ENCODE results near the gene TP53RK.

The TP53RK gene

GRCh38 chr20:46660487-46660886, 28.8 kb downstream of the TP53RK start:
- no peak for DNase-seq (ENCODE audit: low read depth)

DNA sequence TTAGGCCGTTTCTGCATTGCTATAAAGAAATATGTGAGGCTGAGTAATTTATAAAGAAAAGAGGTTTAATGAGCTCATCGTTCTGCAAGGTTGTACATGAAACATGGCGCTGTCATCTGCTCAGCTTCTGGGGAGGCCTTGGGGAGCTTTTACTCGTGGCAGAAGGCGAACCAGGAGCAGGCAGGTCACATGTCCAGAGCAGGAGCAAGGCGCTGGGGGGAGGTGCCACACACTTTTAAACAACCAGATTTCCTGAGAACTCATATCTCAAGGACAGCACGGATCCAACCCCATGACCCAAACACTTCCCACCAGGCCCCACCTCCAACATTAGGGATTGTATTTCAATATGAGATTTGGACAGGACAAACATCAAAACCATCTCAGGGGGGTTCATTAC, 31.6 kb downstream of the TP53RK start:
- no peak for DNase-seq (ENCODE audit: low read depth)

- no peak for DNase-seq (ENCODE audit: low read depth)
Observed at GRCh38 chr20:46657137-46657536, 32.1 kb downstream of the TP53RK start.

DNA sequence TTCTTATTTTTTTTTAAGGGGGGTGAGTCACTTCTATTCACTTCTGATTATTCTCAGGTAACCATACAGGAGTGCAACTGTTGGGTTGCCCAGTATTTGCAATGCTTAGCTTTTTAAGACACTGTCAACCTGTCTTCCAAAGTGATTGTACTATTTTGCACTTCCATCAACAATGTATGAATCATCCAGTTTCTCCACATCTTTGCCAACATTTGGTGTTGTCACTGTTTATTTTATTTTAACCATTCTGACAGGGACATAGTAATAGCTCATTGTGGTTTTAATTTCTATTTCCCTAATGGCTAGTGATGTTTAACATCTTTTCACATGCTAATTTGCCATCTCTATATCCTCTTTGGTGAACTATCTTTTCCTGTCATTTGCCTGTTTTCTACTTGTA, 36.5 kb downstream of the TP53RK start:
- no peak for DNase-seq (ENCODE audit: low read depth)

DNA sequence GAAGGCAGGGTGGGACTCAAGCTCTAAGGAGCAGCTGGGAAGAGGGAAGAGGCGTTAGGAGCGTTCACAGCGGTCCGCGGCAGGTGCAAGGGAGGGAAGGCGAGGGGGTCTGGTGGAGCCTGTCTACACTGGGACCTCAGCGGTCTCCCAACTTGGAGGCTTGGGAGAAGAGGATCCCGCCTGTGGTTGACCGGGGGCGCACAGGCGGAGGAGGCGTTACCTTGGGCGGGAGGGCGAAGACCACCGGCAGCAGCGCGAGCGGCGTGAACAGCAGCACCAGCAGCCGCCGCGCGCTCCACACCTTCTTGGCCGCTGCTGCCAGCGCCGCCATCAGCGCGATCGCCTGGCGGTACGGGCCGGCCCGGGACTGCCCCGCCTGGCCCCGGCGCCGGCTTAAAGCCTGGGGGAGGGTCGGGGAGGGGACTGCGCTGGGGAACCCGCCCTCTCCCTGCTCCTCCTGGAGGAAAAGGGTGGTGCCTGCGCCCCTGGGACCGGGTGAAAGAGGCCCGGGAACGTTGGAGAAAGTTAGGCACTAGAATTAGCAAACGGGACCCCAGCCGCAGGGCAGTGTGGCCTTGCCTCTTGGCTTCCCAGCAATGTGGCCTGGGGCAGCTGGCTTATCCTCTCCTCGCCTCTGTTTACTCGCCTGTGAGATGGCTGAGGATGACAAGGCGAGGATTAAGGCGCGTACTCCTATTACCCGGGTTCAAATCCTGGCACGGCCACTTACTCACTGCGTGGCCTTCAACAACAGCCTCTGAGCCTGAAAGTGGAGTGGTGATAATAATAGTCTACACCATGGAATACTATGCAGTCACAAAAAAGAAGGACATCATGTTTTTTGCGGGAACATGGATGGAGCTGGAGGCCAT, 37.9 kb downstream of the TP53RK start, which contains the start of gene SLC13A3:
Gene SLC13A3, minus strand, starts transcription at position 369 of the 872 bp plus-strand sequence. Its CDS starts 38 bp downstream, at position 331.
- DNase-seq (ENCODE audit: low read depth), result no peak

DNA sequence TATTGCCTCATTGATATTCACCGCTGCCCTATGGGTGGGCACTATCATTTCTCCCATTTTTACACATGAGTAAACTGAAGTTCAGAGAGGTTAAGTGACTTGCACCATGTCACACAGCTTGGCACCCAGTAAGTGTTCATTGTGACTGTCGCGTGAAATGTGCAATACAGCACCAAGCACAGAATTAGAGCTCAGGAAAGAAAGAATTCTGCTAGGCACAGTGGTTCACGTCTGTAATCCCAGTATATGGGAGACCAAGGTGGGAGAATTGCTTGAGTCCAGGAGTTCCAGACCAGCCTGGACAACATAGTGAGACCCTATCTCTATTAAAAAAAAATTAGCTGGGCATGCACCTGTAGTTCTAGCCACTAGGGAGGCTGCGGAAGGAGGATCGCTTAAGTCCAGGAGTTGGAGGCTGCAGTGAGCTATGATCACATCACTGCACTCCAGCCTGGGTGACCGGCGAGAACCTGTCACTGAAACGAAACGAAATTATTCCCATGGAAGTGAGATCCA, 38.6 kb downstream of the TP53RK start:
- no peak for DNase-seq (ENCODE audit: low read depth)

DNA sequence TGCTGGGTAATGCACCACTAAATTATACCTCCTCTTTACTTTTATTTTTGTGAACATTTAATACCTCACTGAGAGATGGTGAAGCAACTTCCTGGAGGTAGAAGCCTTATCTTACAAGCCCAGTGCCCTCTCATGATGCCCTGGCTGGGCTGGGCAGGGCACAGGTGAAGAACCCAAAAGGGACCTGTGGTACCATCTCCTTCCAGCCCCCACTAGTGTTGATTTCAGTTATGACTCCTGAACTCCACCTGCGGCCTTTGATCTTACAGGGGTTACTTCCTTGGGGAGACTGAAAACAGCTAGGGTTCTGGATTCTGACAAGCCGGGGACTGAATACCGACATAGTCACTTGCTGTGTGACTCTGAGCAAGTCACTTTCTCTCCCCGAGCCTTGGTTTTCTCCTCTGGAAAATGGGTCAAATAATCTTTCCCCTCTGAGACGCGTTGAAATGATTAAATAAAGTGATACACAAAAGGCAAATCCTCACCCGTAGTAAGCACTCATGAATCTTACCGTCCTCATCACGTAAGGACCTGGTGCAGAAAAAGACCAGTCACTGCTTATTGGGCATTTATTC, 39.2 kb downstream of the TP53RK start:
- DNase-seq (ENCODE audit: low read depth), result no peak

GRCh38 chr20:46649650-46649949, 39.6 kb downstream of the TP53RK start:
- DNase-seq (ENCODE audit: low read depth), result no peak

GRCh38 chr20:46648903-46649649, 40.2 kb downstream of the TP53RK start:
- DNase-seq (ENCODE audit: low read depth), result no peak

GRCh38 chr20:46647469-46647868, 41.8 kb downstream of the TP53RK start:
- DNase-seq (ENCODE audit: low read depth), result no peak

DNA sequence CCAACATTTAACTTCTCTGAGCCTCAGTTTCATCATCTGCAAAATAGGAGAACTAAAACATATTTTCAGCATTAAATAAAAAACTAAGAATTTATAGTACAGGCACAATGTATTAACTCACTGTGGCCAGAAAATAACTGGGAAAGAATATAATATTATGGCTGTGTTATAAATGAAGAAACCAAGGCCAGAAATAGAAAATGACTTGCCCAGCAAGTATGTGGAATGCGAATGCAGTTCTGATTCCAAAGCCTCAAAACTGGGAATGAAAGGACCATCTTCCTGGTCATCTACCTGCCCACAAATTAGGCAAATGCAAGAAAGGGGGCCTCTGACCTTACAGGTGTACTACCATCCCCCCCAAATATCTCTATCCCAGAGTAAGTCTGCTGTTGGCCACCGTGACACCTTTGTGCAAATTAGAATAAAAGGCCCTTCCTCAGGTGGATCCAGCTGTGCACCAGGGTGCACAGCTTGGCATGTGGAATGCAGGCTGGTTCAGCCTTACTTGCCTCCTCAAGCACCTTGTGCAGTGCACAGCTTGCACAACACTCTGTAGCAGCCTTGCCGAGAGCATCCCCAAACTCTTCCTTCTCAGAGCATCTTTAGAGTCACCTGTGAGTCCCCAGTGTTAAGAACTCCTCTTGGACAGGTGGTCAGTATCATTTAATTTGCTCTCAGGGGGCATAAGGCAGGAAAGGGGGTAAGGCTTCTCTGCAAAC, 42.4 kb downstream of the TP53RK start:
- DNase-seq (ENCODE audit: low read depth), result no peak

- no peak for DNase-seq (ENCODE audit: low read depth)
Observed at GRCh38 chr20:46646122-46646521, 43.1 kb downstream of the TP53RK start.

DNA sequence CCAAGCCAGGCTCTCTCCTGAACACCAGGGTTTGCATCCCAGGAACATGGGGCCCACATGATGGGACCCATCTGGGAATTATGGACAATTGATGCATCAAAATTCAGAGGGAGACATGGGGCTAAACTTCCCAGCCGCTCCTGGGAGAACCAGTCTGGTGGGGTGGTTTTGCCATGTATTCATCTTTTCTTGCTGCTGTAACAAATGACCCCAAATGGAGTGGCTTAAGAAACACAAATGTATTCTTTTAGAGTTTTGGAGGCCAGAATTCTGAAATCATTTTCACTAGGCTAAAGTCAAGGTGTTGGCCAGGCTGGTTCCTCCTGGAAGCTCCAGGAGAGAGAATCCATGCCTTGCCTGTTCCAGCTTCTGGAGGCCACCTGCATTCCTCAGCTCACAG, 44.5 kb downstream of the TP53RK start:
- no peak for DNase-seq (ENCODE audit: low read depth)

- DNase-seq (ENCODE audit: low read depth), result no peak
Observed at GRCh38 chr20:46644160-46644559, 45.1 kb downstream of the TP53RK start.

- DNase-seq (ENCODE audit: low read depth), result no peak
Observed at GRCh38 chr20:46642969-46643343, 46.3 kb downstream of the TP53RK start.

GRCh38 chr20:46642265-46642968, 46.8 kb downstream of the TP53RK start:
- no peak for DNase-seq (ENCODE audit: low read depth)

GRCh38 chr20:46641424-46641823, 47.8 kb downstream of the TP53RK start:
- no peak for DNase-seq (ENCODE audit: low read depth)

- no peak for DNase-seq (ENCODE audit: low read depth)
Observed at GRCh38 chr20:46640536-46641311, 48.5 kb downstream of the TP53RK start.

GRCh38 chr20:46640044-46640443, 49.2 kb downstream of the TP53RK start:
- no peak for DNase-seq (ENCODE audit: low read depth)

DNA sequence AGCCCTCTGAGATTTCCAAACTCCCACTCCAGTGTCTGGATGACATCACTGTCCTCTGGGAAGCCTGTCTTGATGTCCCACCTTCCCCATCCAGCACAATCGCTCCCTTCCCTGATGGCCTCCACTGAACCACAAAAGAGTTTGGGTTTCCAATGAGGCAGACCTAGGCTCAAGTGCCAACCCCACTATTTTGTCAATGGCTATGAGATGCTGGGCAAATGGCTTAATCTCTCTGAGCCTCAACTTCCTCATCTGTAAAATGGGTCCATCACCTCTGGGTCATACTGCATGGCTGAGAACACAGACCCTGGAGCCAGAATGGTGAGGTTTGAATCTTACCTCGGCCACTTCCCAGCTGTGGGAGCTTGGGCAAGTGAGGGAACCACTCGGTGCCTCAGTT, 49.7 kb downstream of the TP53RK start:
- DNase-seq (ENCODE audit: low read depth), result no peak

DNA sequence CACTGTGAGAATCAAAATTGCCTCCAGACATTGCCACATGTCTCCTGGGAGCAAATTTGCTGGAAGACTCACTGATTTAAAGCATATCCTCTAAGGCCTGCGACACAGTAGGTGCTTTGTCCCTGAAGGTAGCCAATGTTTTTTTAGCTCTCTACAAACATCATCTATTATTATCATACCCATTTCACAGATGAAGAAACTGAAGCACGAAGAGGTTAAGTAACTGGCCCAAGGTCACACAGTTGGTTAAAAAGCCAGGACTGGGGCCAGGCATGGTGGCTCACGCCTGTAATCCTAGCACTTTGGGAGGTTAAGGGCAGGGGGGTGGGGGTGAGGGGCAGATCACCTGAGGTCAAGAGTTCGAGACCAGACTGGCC, 50.4 kb downstream of the TP53RK start:
- no peak for DNase-seq (ENCODE audit: low read depth)

Data from activated T-cell treated with anti-CD3 and anti-CD28 coated beads for 24 hours (primary cell).